Measurements from ENCODE around the gene PADI6.
"Not testable (repeated sequence)": the region's sequence is repeated elsewhere in the genome, so short reads cannot be mapped to it uniquely, and the experiment has no call there.

PADI6 gene

GRCh38 chr1:17404034-17404684 is 32.2 kb downstream of the PADI6 start:
- DNase-seq (ENCODE audit: low read depth in 2 of 2): no peak

- no peak for DNase-seq (ENCODE audit: low read depth in 2 of 2)
Observed at GRCh38 chr1:17404820-17405219, 32.8 kb downstream of the PADI6 start.

- DNase-seq (ENCODE audit: low read depth in 2 of 2): peak; percentile 2 to 7
Observed at GRCh38 chr1:17405898-17406759, 34.1 kb downstream of the PADI6 start.

- DNase-seq (ENCODE audit: low read depth in 2 of 2): not testable (repeated sequence)
Observed at GRCh38 chr1:17406760-17407475, 34.9 kb downstream of the PADI6 start.

- DNase-seq (ENCODE audit: low read depth in 2 of 2): not testable (repeated sequence)
Observed at GRCh38 chr1:17407786-17408514, 36.0 kb downstream of the PADI6 start.

GRCh38 chr1:17409391-17409811 is 37.4 kb downstream of the PADI6 start:
- DNase-seq (ENCODE audit: low read depth in 2 of 2): no peak

GRCh38 chr1:17412093-17412870 is 40.3 kb downstream of the PADI6 start:
- no peak for DNase-seq (ENCODE audit: low read depth in 2 of 2)

GRCh38 chr1:17414022-17414421 is 42.0 kb downstream of the PADI6 start:
- no peak for DNase-seq (ENCODE audit: low read depth in 2 of 2)

GRCh38 chr1:17416389-17416788 is 44.4 kb downstream of the PADI6 start:
- no peak for DNase-seq (ENCODE audit: low read depth in 2 of 2)

- peak; percentile 23 to 31 for DNase-seq (ENCODE audit: low read depth in 2 of 2)
Observed at GRCh38 chr1:17419626-17420328, 47.8 kb downstream of the PADI6 start.

- no peak for DNase-seq (ENCODE audit: low read depth in 2 of 2)
Observed at GRCh38 chr1:17420391-17420918, 48.5 kb downstream of the PADI6 start.

- DNase-seq (ENCODE audit: low read depth in 2 of 2): no peak
Observed at GRCh38 chr1:17422461-17422860, 50.5 kb downstream of the PADI6 start.

- DNase-seq (ENCODE audit: low read depth in 2 of 2): no peak
Observed at GRCh38 chr1:17423781-17424245, 51.8 kb downstream of the PADI6 start.

- DNase-seq (ENCODE audit: low read depth in 2 of 2): no peak
Observed at GRCh38 chr1:17425806-17426600, 54.0 kb downstream of the PADI6 start.

GRCh38 chr1:17427696-17428660 is 56.0 kb downstream of the PADI6 start:
- DNase-seq (ENCODE audit: low read depth in 2 of 2): no peak

GRCh38 chr1:17429183-17429582 is 57.2 kb downstream of the PADI6 start:
- no peak for DNase-seq (ENCODE audit: low read depth in 2 of 2)

- DNase-seq (ENCODE audit: low read depth in 2 of 2): no peak
Observed at GRCh38 chr1:17432412-17432811, 60.4 kb downstream of the PADI6 start.

- DNase-seq (ENCODE audit: low read depth in 2 of 2): no peak
Observed at GRCh38 chr1:17433261-17433660, 61.3 kb downstream of the PADI6 start.
